GM19463 (cell line): Measurements from ENCODE around the gene PRM2.
"Not testable (repeated sequence)": the region's sequence is repeated elsewhere in the genome, so short reads cannot be mapped to it uniquely, and the experiment has no call there.

Experiments
- ATAC-seq: cut with Tn5 transposase; IDR thresholded peaks from one replicate; pipeline ENCODE4 v1.9.1; 2021; ENCODE audit warnings: mild to moderate bottlenecking, moderate library complexity; ENCODE audit not compliant: unreplicated experiment

PRM2 gene

DNA sequence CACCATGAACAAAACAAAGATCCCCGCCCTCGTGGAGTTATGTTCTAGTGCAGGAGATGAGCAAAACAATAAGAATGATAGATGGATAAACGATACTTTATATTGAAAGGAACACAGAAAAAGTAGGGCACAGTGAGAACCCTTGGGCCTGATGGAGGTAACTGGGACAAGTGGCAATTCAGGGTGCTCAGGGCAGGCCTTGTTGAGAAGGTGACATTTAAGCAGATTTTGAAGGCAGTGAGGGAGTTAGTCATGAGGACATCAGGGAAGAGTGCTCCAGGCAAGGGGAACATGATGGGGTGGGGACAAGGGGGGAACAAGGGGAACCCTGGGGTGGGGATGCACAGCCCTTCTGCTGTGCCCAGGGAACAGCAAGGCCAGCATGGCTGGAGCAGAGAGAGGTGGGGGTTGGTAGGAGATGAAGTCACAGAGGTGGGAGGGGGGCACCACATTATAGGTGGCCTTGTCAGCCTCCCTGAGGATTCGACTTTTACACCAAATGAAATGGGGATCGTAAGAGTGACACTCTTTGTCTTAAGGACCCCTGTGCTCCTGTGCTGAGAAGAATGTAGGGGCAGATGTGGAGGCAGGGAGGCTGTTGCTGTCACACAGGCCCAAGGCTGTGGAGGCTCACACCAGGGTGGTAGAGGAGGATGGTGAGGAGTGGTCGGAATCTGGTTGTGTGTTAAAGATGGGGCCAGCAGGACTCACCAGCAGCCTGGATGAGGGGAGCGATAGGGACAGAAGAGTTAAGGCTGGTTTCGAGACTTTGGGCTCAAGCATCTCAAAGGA lies 14.0 kb upstream of the PRM2 start:
- ATAC-seq, result no peak

DNA sequence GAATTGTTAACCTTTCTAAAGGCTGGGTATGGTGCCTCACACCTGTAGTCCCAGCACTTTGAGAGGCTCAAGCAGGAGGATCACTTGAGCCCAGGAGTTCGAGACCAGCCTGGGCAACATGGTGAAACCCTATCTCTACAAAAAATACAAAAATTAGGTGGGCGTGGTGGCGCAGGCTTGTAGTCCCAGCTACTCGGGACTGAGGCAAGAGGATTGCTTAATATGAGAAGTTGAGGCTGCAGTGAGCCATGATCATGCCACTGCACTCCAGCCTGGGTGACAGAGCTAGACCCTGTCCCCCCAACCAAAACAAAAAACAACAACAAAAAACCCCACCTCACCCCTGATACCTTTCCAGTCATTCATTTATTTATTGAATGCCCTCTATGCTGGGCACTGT lies 13.4 kb upstream of the PRM2 start:
- not testable (repeated sequence) for ATAC-seq

DNA sequence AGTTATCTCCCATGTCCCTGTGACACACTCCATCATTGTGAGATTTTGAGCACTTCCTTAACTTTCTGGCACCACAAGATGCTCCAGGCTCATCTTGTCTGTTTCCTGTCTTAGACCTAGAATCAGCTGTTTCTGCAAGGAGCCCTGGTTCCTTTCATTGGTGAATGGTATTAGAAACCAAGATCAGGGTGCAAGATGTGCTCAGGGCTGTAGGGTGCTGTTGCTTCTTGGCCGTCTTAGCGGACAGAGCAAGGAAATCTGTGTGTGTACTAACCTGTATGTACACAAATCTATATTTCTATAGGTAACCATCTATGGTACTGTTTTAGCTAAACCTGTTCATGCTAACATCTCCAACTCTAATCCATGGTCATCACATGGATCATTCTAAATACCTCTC lies 12.9 kb upstream of the PRM2 start:
- ATAC-seq, result no peak

DNA sequence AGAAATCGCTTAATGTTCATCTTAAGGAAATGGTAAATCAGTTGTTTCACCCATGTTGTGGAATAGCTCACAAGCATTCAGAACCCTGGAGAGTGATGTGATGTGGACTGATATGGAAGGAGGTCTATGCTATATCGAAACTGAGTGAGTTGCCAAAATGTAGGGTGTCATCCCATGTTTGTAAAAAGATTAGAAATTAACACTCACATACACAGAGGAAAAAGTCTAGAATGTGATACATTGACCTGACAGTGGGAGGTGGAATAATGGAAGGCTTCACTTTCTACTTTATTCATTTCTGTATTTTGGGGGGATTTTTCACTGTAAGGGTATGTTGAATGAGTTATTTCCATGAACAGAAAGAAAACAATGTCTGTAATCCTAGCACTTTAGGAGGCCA lies 9.6 kb upstream of the PRM2 start:
- no peak for ATAC-seq

DNA sequence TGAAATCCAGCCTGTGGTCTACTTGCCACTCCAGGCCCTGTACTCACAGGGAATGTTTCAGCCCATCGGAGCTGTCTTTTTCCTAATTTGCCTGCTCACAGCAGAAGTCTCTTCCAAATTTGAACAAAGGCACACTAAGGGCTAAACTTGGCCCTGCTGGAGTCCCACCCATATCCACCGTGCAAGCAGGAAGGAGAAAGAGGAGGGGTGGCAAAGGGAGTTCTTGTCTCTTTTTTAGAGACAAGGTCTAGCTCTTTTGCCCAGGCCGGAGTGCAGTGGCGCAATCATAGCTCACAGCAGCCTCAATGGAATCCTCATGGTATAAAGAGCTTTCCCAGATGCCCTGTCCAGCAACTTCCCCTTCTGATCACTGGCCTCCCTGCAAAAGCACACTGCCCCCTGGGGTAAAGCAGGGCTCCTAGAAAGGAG lies 7.6 kb upstream of the PRM2 start:
- ATAC-seq, result no peak

DNA sequence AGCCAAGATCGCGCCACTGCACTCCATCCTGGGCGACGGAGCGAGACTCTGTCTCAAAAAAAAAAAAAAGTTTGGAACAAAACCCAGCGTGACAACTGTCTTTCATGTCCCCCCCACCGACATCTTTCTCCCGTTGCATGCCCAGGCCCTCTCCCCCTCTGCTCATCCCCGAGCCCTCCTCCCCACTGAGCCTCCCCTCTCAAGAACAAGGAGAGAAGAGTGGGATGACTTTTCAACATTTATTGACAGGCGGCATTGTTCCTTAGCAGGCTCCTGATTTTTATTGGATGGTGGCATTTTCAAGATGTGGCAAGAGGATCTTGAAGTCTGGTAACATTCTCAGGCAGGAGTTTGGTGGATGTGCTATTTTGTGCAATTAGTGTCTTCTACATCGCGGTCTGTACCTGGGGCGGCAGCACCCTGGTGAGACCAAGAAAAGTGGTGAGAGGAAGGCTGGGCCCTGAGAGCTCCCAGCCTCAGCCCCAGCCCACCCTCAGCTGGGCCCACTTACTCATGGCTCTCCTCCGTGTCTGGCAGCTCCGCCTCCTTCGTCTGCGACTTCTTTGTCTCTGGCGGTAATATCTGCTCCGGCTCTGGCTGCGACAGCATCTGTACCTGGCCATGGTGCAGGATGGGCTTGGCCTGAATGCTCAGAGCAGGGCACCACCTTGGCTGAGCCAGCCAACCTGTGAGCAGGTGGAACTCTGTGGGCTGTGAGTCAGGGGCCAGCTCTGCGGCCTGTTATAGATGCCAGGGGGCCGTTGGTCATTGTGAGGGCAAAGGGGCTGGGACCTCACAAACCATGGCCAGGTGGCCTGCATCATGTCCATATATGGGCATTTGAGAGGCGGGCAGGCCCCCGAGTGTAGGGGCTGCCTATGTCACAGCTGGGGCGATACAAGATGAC lies 4.6 kb upstream of the PRM2 start, which contains the start of gene PRM1:
PRM1 (minus strand) TSS at position 715 of the 907 bp plus-strand sequence; CDS start at position 623, 92 bp downstream.
- no peak for ATAC-seq

DNA sequence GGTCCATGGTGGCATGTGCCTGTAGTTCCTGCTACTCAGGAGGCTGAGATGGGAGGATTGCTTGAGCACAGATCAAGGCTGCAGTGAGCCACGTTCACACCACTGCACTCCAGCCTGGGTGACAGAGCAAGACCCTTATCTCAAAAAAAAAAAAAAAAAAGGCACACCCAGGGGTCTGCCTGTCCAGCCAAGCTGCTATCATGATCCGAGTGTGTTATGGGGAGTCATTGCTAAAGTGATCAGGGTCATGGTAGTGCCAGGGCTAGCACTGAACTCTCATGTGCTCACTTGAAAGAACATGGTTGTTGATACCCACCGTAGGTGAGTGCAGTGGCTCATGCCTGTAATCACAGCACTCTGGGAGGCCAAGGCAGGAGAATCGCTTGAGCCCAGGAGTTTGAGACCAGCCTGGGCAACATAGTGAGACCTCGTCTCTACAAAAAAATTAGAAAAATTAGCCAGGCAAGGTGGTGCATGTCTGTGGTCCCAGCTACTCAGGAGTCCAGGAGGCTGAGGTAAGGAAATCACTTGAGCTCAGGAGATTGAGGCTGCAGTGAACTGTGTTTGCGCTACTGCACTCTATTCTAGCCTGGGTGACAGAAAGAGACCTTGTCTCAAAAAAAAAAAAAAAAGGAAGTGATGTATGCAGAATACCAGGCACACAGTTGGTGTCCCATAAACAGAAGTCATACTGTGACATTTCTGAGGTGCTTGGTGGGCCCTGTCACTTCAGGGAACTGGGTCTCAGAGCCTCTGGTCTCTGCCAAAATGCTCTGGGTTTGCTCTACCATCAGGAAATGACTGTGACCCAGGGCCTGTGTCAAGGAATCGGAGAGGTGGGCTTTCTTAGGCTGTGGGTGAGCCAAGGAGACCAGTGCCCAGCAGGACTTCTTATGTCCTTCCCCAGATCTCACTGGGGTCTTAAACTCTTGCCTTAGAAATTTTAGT lies 2.7 kb upstream of the PRM2 start:
- ATAC-seq, result no peak

DNA sequence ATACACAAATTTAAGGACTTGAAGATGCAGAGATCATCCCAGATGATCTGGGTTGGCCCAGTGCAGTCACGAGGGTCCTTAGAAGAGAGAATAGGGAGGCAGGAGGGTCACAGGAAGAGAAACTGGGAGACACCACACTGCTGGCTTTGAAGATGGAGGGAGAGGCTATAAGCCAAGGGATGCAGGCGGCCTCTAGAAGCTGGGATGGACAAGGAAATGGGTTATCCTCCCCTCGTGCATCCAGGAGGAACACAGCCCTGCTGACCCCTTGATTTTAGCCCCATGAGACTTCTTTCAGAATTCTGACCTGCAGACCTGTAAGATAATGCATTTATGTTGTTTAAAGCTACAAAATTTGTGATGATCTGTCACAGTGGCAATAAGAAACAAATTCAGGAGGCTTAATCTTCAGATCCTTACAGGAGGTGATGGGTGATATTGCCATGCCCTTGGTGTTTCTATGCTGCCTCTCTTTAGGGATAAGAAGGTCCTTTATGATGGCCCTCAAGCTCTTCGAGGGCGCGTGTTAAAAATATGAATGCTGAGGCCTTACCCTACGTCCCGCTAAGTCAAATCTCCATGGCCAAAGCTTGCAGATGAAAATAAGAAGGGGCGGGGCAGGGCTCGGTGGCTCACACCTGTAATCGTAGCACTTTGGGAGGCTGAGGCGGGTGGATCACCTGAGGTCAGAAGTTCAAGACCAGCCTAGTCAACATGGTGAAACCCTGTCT lies 1.5 kb upstream of the PRM2 start:
- ATAC-seq, result no peak

DNA sequence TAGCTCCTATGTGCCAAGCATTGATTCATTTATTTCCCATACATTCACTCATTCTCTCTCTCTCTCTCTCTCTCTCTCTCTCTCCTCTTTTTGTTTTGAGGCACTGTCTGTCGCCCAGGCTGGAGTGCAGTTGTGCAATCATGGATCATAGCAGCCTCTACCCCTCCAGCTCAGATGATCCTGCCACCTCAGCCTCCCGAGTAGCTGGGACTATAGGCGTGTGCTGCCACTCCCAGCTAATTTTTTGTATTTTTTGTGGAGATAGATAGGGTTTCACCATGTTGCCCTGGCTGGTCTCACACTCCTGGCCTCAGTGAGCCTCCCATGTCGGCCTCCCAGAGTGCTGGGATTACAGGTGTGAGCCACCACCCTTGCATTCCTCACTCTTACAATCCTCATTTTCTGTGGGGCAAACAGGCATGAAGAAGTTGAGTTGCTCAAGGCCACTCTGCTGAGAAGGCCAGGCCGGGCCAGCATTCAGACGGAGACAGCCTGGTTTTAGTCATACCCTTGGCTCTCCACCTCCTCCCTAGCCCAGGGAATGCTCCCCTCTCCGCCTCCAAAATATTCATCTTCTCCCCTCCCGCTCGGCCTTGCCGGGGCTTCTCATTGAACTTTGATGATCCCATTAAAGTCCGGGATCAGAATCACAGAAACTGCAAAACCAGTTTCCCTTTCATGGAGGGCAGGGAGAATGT lies 765 bp upstream of the PRM2 start:
- ATAC-seq, result no peak

DNA sequence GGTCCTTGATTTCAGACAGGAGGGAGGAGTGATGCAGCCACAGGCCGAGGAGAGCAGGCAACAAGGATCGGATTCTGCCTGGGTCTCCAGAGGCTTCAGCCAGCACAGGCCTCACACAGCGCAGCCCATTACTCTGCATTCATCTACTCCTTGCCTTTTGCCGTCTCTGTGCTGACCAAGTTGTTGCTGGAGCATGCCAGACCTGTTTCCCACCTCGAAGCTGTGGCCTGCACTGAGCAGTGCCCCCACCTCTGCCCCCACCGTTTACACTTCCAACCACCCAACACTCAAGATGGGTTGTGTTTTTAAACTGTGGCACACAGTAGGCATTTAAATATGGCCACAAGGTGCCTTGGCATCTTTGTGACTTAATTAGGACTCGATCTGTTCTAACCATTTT lies 1.3 kb downstream of the PRM2 start:
- no peak for ATAC-seq

DNA sequence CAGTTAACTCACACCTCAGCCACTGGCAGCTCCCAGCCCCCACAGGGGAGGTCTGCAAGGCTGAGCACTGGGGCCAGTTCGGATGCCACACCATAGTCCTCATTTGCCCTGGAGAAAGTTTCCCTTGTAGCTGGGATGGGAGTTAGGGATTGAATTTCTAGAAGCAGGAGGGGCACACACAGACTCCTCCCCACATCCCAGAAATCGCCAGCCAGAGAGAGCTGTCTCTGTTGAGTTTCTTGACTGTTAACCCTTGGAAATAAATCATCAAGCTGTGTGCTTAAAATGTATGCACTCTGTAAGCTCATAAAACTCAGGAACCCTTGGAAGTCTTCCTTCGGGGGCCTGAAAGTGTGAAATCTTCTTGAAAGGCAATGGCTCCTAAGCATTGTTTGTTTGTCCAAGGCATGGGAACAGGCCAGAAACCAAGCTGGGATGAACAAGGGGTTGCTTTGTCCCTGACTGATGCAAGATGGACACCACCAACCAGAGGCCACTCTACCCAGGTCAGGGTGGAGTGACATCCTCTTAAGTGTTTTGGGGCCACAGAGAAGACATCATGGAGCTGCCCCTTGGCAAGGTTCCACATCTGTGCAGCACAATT lies 2.5 kb downstream of the PRM2 start:
- ATAC-seq, result no peak

DNA sequence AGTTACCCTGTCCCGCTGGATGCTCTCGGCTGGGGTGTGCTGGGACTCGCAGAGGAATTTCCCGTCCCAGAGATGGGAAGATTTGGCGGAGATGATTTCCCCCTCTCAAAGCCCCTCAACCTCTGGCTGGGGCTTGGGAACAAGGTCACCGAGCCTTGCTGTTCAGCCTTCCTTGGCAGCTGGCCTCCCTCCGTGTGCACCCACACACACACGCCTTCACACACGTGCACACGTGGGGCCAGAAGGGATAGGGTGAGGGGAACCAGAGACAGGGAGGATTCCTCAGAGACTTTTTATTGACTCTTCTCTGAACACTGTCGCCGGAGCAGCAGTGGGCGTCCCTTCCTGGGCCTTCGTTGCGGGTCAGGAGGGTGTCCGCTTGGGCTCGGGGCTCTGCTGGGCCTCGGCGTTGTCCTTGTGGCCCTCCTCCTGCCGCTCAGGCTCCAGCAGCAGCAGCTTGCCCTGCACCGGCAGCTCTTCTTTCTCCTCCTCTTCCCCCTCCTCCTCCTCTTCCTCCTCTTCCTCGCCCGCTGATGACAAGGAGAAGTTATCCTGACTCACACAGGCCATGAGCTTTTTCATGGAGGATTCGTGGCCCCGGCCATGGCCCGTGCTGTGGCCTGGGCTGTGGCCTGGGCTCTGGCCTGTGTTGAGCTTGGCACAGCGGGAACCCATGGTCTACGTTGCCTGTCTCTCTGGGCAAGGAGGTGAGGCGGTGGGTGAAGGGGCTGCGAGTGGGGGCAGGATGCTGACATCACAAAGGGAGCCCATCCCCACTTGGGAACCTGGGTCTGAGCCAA lies 3.2 kb downstream of the PRM2 start, which contains the start of gene PRM3:
PRM3 (minus strand) TSS at position 709 of the 800 bp plus-strand sequence; CDS start at position 675, 34 bp downstream.
- no peak for ATAC-seq

DNA sequence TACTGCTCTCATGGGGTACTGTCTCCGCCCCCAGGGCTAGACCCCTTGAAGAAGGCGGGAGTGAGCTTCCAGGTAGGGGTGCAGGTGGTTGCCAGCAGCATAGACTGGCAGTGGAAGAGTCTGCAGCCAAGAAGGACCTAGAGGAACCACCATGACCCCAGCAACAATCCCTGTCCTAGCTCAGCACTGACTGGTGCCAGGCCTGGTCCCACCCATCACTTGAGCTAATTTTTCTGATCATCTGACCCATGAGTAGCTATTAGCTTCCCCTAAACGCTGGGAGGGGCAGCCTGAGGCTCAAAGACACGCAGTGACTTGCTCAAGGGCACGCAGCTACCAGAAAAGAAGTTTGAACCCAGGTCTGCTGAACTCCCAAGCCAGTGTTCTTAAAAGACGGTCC lies 3.8 kb downstream of the PRM2 start:
- no peak for ATAC-seq

DNA sequence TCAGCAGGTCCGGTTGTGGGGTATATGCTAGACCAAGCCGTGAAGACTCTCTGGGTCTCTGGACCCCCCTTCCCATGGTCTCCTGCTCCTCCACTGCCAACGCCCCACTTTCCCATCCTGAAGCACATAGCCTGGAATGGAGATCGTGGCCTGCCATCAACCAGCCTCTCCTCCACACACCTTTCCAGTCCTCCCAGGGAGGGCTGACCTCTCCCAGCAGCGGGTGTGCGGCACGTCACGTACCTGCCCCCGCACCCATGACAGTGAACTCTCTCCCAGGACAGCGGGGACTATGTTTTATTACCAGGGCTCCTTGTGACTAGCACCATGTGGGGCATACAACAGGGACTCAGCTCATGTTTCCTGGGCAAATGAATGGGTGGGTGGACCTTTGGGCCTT lies 4.7 kb downstream of the PRM2 start:
- no peak for ATAC-seq

DNA sequence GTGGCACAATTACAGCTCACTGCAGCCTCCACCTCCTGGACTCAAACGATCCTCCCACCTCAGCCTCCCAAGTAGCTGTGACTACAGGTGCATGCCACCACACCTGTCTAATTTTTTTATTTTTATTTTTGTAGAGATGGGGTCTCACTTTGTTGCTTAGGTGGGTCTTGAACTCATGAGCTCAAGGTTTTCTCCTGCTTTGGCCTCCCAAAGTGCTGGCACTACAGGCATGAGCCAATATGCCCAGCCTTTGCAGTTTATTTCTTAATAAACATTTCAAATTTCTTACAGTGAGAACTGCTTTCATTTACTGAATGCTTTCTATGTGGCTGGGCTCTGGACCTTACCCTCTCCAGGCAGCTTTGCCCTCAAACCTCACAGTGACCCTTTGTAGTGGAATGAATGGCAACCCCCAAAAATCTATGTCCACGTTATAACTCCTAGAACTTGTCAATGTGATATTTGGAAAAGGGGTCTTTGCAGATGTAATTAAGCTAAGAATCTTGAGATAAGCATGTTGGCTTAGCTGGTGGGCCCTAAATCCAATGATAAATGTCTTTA lies 5.6 kb downstream of the PRM2 start:
- ATAC-seq, result no peak

DNA sequence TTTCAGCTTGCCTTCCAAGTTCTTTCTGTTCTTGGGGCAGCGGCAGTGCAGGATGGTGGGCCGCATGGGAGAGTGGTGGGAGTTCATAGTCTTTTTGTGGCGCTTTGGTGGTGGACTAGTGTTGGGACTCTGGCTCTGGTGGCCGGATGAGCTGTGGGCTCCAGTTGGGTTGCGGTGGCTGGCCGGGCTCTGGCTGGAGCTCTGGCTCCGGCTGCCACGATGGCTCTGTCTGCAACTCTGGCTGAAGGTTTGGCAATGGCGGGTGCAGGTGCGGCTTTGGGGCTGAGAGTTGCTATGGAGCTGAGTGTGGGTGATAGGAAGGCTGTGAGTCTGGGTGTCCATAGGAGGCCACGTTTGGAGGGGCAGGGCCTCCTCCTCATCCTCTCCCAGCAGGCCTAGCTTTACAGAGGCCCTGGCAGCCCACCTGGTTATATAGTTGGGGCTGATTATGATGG lies 7.3 kb downstream of the PRM2 start, which contains the start of gene TNP2:
TNP2 (minus strand) TSS at position 405 of the 455 bp plus-strand sequence; CDS start at position 342, 63 bp downstream.
- no peak for ATAC-seq

DNA sequence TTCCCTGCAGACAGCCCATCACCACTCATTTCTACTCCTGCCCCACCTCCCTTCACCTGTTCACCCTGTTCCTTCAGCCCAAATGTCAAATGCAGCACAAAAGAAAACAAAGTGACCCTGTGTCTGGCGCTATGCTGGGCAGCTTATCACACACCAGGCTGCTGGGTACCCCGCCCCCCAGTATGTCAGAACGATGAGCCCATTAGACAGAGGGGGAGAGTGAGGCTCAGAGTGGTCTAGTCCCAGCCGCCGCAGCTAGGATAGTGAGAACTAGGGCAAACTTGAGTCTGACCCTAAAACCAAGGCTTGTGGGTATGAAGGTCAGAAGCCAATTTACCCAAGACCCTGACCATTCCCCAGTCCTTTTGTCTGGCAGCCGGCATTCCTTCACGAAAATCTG lies 11.2 kb downstream of the PRM2 start:
- no peak for ATAC-seq
